Measurements from ENCODE around the gene GSTO1. TPM values are rescaled to one million over a fixed set of nuclear protein-coding genes. Genes with fewer than 3 reads are reported as not detected.

The GSTO1 gene
- total and polyA plus RNA-seq, 2 of the 13 experiments (the other 11 are each of a cell fraction or from before 2014, with no cell fraction given) = 228 to 300 TPM

- in situ Hi-C loops (cut with HindIII; ENCODE audit: extremely low pct_ligation_motif_present, low pct_unique_long_range_greater_than_20kb) (no loop called here), intact Hi-C loops (cut with micrococcal nuclease; ENCODE audit: unreplicated experiment) (no loop called here)
- peaks cover 26% of the 10 kb centered on the region for H3K4me1 ChIP-seq (ENCODE audit: insufficient read depth, low read length)
- no peak overlapping the region for H3K27ac ChIP-seq (ENCODE audit: extremely low read length, insufficient read depth, low read length)
- no peaks in the 10 kb centered on the region for H4K20me1 ChIP-seq (ENCODE audit: insufficient read depth, low read length)
- DNase-seq (ENCODE audit: low spot score) (no peak), ATAC-seq (no peak), FAIRE-seq (no peak)
- H3K4me3 ChIP-seq (replicated peaks in 1 of 3; ENCODE audit: insufficient read depth in 1 of 3, low read depth in 2 of 3, low read length in 3 of 3) = no peak overlapping the region
- TF ChIP-seq SMAD1 (CRISPR knock-in tag; IDR thresholded peaks at IDR 0.05; ENCODE audit: borderline replicate concordance, low read depth) (no peak), ZNF704 (CRISPR knock-in tag; IDR thresholded peaks at IDR 0.05; ENCODE audit: borderline replicate concordance) (no peak), ZNF720 (CRISPR knock-in tag; IDR thresholded peaks at IDR 0.05) (no peak), ZNF3 (CRISPR knock-in tag; IDR thresholded peaks at IDR 0.05) (no peak)
- 80% methylated on average over 5 of the region's 5 CpGs for WGBS (ENCODE audit: low lambda C conversion rate)
- BruUV-seq (replicated peaks) = no TSS peak
- H3K79me2 ChIP-seq (ENCODE audit: insufficient read depth, low read length) = no peaks in the 10 kb centered on the region
- no peak overlapping the region for H2AFZ ChIP-seq (ENCODE audit: low read length)
- H3K9me3 ChIP-seq (ENCODE audit: low read length) = no peaks in the 10 kb centered on the region
- CTCF ChIA-PET (ENCODE audit: low intra/inter-chr PET ratio, low total read pairs) = no interaction called here
- no peak overlapping the region for H3K4me2 ChIP-seq (ENCODE audit: low read depth, low read length)
- no peak overlapping the region for H3K9ac ChIP-seq (ENCODE audit: insufficient read depth, low read depth, low read length)
- peaks cover 2 to 19% of the 10 kb centered on the region in 2 experiments for H3K27me3 ChIP-seq (ENCODE audit: control insufficient read depth in 1 of 2, insufficient read depth in 2 of 2, low read length in 2 of 2)
- POLR2A ChIA-PET = no interaction called here
- H3K36me3 ChIP-seq (replicated peaks in 1 of 2; ENCODE audit: control insufficient read depth in 1 of 2, insufficient read depth in 2 of 2, low read length in 2 of 2) = no peaks in the 10 kb centered on the region
Measured at GRCh38 chr10:104293781-104294321, 39.2 kb downstream of the GSTO1 start.

- no peak overlapping the region for H3K4me2 ChIP-seq (ENCODE audit: low read depth, low read length)
- no peak overlapping the region for H2AFZ ChIP-seq (ENCODE audit: low read length)
- in situ Hi-C loops (cut with HindIII; ENCODE audit: extremely low pct_ligation_motif_present, low pct_unique_long_range_greater_than_20kb) = no loop called here
Measured at GRCh38 chr10:104296687-104297436, 42.2 kb downstream of the GSTO1 start.

More at GRCh38 chr10:104296687-104297436, 42.2 kb downstream of the GSTO1 start:
- no peak for TF ChIP-seq CENPT (CRISPR knock-in tag; IDR thresholded peaks at IDR 0.05; ENCODE audit: low read depth)
- TF ChIP-seq ZNF614 (CRISPR knock-in tag; IDR thresholded peaks at IDR 0.05; ENCODE audit: borderline replicate concordance) = no peak
- TF ChIP-seq ZBTB46 (CRISPR knock-in tag; IDR thresholded peaks at IDR 0.05; ENCODE audit: borderline replicate concordance) = no peak
- no peak for TF ChIP-seq NFIC (IDR thresholded peaks at IDR 0.05; ENCODE audit: low read length)
- no TSS peak for BruUV-seq (replicated peaks)
- Histone ChIP-seq H3K4me3 (replicated peaks in 1 of 3; ENCODE audit: insufficient read depth in 1 of 3, low read depth in 2 of 3, low read length in 3 of 3) (no peak overlapping the region), H3K36me3 (replicated peaks in 1 of 2; ENCODE audit: control insufficient read depth in 1 of 2, insufficient read depth in 2 of 2, low read length in 2 of 2) (no peaks in the 10 kb centered on the region), H3K9me3 (ENCODE audit: low read length) (no peaks in the 10 kb centered on the region), H4K20me1 (ENCODE audit: insufficient read depth, low read length) (no peaks in the 10 kb centered on the region), H3K4me1 (ENCODE audit: insufficient read depth, low read length) (peaks cover 23% of the 10 kb centered on the region), H3K27me3 (ENCODE audit: control insufficient read depth in 1 of 2, insufficient read depth in 2 of 2, low read length in 2 of 2) (peaks cover 5 to 39% of the 10 kb centered on the region in 2 experiments), H3K9ac (ENCODE audit: insufficient read depth, low read depth, low read length) (no peak overlapping the region), H3K79me2 (ENCODE audit: insufficient read depth, low read length) (no peaks in the 10 kb centered on the region), H3K27ac (ENCODE audit: extremely low read length, insufficient read depth, low read length) (no peak overlapping the region)
- 56% methylated on average over 10 of the region's 10 CpGs for WGBS (ENCODE audit: low lambda C conversion rate)
- intact Hi-C loops (cut with micrococcal nuclease; ENCODE audit: unreplicated experiment) = no loop called here
- ChIA-PET CTCF (ENCODE audit: low intra/inter-chr PET ratio, low total read pairs) (interaction anchor here (1.4 kb wide), 1 partner anchor 22 kb away, joined by 8 read pairs; no protein-coding TSS in a partner anchor), POLR2A (interaction anchor here (0.7 kb wide), 1 partner anchor 263 kb away, joined by 3 read pairs; no protein-coding TSS in a partner anchor)
- FAIRE-seq (no peak), DNase-seq (ENCODE audit: low spot score) (no peak), ATAC-seq (no peak)

Data from HepG2 (cell line).